DOHH2 (cell line): Measurements from ENCODE around the gene TICRR.

ENCODE experiments used
- H3F3A ChIP-seq: fragments of 200-600 bp; sonication (generic), shearing (Covaris generic); 2 replicates; pipeline ENCODE4 v1.6.0; 2016; ENCODE audit warnings: antibody characterized with exemption, mild to moderate bottlenecking; ENCODE audit not compliant: control insufficient read depth, insufficient read depth
- H3K27ac ChIP-seq: fragments of 200-600 bp; sonication (generic); 2 replicates; pipeline ENCODE4 v1.5.1; 2014; ENCODE audit warnings: low read depth, mild to moderate bottlenecking, low read length, moderate library complexity
- H3K27me3 ChIP-seq: fragments of 200-600 bp; sonication (generic); 2 replicates; pipeline ENCODE4 v1.6.1; 2014; ENCODE audit warnings: mild to moderate bottlenecking, low read length, mixed read lengths; ENCODE audit not compliant: control insufficient read depth
- H3K36me3 ChIP-seq: fragments of 200-600 bp; sonication (generic); 2 replicates; pipeline ENCODE4 v1.6.1; 2014; ENCODE audit warnings: mild to moderate bottlenecking, low read length, moderate library complexity, mixed read lengths; ENCODE audit not compliant: control insufficient read depth
- H3K4me1 ChIP-seq: fragments of 200-600 bp; sonication (generic); 2 replicates; pipeline ENCODE4 v1.6.1; 2014; ENCODE audit warnings: mild to moderate bottlenecking, low read length, mixed read lengths; ENCODE audit not compliant: control insufficient read depth
- H3K4me2 ChIP-seq: fragments of 200-600 bp; sonication (generic); 2 replicates; pipeline ENCODE4 v1.6.0; 2014; ENCODE audit warnings: mild to moderate bottlenecking, low read length, moderate library complexity
- H3K4me3 ChIP-seq: fragments of 200-600 bp; sonication (generic); 2 replicates; pipeline ENCODE4 v1.5.1; 2014; ENCODE audit warnings: mild to moderate bottlenecking, low read length, mixed read lengths
- H3K79me2 ChIP-seq: fragments of 200-600 bp; sonication (generic); 2 replicates; pipeline ENCODE4 v1.6.1; 2014; ENCODE audit warnings: mild to moderate bottlenecking, low read length, mixed read lengths; ENCODE audit not compliant: control insufficient read depth
- H3K9me2 ChIP-seq: fragments of 200-600 bp; sonication (generic); replicated peaks from 2 replicates; pipeline ENCODE4 v1.6.1; 2014; ENCODE audit warnings: mild to moderate bottlenecking, low read length, mixed read lengths; ENCODE audit not compliant: control insufficient read depth
- H3K9me3 ChIP-seq: fragments of 200-600 bp; sonication (generic); 2 replicates; pipeline ENCODE4 v1.6.1; 2014; ENCODE audit warnings: antibody characterized with exemption, low read length, mixed read lengths; ENCODE audit not compliant: control insufficient read depth, insufficient read depth
- H4K20me1 ChIP-seq: fragments of 200-600 bp; sonication (generic); 2 replicates; pipeline ENCODE4 v1.6.0; 2014; ENCODE audit warnings: low read depth, mild to moderate bottlenecking, antibody characterized with exemption, low read length, moderate library complexity; ENCODE audit not compliant: control insufficient read depth, insufficient read depth
- EZH2phosphoT487 ChIP-seq: fragments of 200-600 bp; sonication (generic); IDR thresholded peaks from 2 replicates; pipeline ENCODE4 v1.6.1; 2017; ENCODE audit warnings: borderline replicate concordance, mild to moderate bottlenecking, antibody characterized with exemption, low read length, moderate library complexity, mixed read lengths
- TF ChIP-seq, protein P1 (sequence below): fragments of 200-600 bp; sonication (generic); IDR thresholded peaks from one replicate; pipeline ENCODE4 v1.5.1; 2014; ENCODE audit warnings: antibody characterized with exemption, mild to moderate bottlenecking, low read depth, low read length; ENCODE audit not compliant: poor library complexity, severe bottlenecking

The TICRR gene

DNA sequence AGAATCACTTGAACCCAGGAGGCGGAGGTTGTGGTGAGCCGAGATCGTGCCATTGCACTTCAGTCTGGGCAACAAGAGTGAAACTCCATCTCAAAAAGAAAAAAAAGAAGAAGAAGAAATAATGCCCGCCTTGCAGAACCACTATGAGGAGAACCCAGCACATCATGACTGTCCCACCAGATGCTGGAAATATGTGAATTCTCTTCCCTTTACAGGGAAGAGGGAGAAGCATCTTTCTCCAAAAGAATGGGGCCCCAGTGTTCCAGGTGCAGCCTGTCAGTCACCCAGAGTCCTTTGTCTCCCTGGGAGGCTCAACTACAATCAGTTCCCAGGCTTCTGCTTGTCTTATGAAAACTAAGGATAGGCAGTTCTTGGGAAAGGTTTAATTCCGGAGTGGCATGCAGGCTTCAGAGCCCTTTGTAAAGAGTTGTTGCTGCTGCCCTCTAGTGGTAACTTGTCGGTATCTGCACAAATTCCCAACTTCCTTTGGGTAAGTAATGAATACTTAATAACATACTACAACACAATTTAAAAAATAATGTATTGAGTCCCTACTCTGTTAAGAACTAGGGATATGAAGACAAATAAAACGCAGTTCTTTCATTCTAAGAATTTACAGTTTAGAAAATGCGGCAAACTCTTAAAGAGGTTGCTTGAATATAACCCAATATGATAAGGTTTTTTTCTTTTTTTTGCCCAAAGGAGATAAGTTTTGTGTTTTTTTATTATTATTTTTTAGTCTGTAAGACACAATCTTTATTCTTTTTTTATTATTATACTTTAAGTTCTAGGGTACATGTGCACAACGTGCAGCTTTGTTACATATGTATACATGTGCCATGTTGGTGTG is 18.6 kb upstream of the TICRR start:
- no peaks in the 10 kb centered on the region for H3K36me3 ChIP-seq
- no peaks in the 10 kb centered on the region for H3K9me2 ChIP-seq
- H3K4me2 ChIP-seq, result no peak overlapping the region
- no peaks in the 10 kb centered on the region; the same call in 1 of the 2 replicates for H3K27me3 ChIP-seq
- H3F3A ChIP-seq, result no peaks in the 10 kb centered on the region
- TF ChIP-seq EZH2phosphoT487, result no peak
- TF ChIP-seq, protein P1, sequence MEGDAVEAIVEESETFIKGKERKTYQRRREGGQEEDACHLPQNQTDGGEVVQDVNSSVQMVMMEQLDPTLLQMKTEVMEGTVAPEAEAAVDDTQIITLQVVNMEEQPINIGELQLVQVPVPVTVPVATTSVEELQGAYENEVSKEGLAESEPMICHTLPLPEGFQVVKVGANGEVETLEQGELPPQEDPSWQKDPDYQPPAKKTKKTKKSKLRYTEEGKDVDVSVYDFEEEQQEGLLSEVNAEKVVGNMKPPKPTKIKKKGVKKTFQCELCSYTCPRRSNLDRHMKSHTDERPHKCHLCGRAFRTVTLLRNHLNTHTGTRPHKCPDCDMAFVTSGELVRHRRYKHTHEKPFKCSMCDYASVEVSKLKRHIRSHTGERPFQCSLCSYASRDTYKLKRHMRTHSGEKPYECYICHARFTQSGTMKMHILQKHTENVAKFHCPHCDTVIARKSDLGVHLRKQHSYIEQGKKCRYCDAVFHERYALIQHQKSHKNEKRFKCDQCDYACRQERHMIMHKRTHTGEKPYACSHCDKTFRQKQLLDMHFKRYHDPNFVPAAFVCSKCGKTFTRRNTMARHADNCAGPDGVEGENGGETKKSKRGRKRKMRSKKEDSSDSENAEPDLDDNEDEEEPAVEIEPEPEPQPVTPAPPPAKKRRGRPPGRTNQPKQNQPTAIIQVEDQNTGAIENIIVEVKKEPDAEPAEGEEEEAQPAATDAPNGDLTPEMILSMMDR, result peak; percentile 83
- H3K9me3 ChIP-seq, result no peaks in the 10 kb centered on the region
- H3K4me3 ChIP-seq, result no peak overlapping the region
- no peaks in the 10 kb centered on the region for H3K79me2 ChIP-seq
- H3K4me1 ChIP-seq, result no peaks in the 10 kb centered on the region
- no peaks in the 10 kb centered on the region for H4K20me1 ChIP-seq
- H3K27ac ChIP-seq, result no peak overlapping the region

DNA sequence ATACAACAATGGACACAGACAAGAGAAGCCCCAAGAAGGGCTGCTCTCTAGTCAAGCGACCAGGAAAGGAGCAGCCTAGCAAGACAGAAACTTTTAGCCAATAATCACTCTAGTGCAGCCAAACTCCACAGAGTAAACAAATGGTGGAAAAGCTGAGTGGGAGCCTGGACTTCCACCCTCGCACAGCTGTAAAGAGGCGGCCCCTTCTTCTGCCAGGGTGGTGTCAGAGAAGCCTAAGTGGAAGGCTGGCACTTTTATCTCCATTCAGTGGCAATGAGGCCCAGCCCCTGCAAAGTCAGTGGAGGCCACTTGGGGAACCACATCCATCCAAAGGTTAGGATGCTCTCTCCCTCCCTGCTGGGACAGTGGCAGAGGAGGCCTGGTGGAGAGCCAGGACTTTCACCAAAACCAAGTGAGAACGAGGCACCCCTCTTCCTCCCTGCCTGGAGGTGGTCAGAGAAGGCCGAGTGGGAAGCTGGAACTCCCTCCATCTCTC is 15.5 kb upstream of the TICRR start:
- H3K27me3 ChIP-seq, result no peaks in the 10 kb centered on the region; the same call in 1 of the 2 replicates
- no peak overlapping the region for H3K27ac ChIP-seq
- H4K20me1 ChIP-seq, result no peaks in the 10 kb centered on the region
- H3K4me2 ChIP-seq, result no peak overlapping the region
- no peaks in the 10 kb centered on the region for H3K36me3 ChIP-seq
- no peaks in the 10 kb centered on the region for H3K4me1 ChIP-seq
- TF ChIP-seq, protein P1, result no peak
- no peak for TF ChIP-seq EZH2phosphoT487
- no peaks in the 10 kb centered on the region for H3K79me2 ChIP-seq
- H3K4me3 ChIP-seq, result no peak overlapping the region
- no peaks in the 10 kb centered on the region for H3K9me3 ChIP-seq
- H3F3A ChIP-seq, result no peaks in the 10 kb centered on the region
- H3K9me2 ChIP-seq, result no peaks in the 10 kb centered on the region

DNA sequence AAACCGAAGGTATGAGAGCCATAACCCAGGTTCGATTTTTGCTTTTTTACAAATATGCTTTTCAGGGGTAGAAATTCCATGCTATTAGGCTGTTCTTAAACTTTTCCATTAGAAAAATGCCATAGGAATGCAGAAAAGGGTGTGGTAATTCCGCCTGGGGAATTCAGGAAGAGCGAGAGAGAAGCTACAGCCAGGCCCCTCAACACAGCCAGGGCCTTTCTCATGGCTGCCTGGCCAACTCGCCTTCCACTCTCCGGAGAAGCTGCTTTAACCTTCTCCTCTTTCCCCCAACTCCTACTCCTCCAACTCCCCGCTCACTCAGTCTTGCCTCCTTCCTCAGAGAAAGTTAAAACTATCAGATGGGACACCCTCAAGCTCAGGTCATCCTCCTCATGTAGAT is 9.1 kb upstream of the TICRR start:
- Histone ChIP-seq H3F3A (no peaks in the 10 kb centered on the region), H3K9me2 (no peaks in the 10 kb centered on the region), H3K9me3 (no peaks in the 10 kb centered on the region), H3K36me3 (no peaks in the 10 kb centered on the region), H3K4me2 (no peak overlapping the region), H3K27me3 (peaks cover 4% of the 10 kb centered on the region; the same call in 1 of the 2 replicates), H3K79me2 (no peaks in the 10 kb centered on the region), H4K20me1 (no peaks in the 10 kb centered on the region), H3K4me1 (no peaks in the 10 kb centered on the region), H3K27ac (no peak overlapping the region), H3K4me3 (no peak overlapping the region)
- TF ChIP-seq EZH2phosphoT487, result no peak
- TF ChIP-seq, protein P1, result no peak
